Heart right ventricle (tissue), 16 donors: ENCODE results near the gene YBX1. TPM values are rescaled to one million over a fixed set of nuclear protein-coding genes. Genes with fewer than 3 reads are reported as not detected.
A peak's percentile ranks its signal among the peaks of the same experiment; 100 is the strongest.

ENCODE experiments used
- ATAC-seq, 8 donors: fragments of 200-7000 bp; cut with Tn5 transposase; one replicate each; pipeline ENCODE4 v1.9.1; 2020; ENCODE audit warnings: mild to moderate bottlenecking in 8 of 8, moderate library complexity in 8 of 8, moderate number of reproducible peaks in 1 of 8
- DNase-seq, 2 donors: peaks; one replicate each; pipeline ENCODE4 v3.0.0-alpha.2; 2020
- H3K27ac ChIP-seq, 10 donors: fragments of 200-600 bp; sonication (generic) in 2 of 10; one replicate each; pipeline versions ENCODE4 v1.5.0 to v1.8.0; 2020 to 2022; ENCODE audit warnings: mild to moderate bottlenecking in 3 of 10
- H3K27me3 ChIP-seq, 7 donors: fragments of 200-600 bp; one replicate each; pipeline ENCODE4 v1.8.0; 2021 to 2022; ENCODE audit warnings: mild to moderate bottlenecking in 2 of 7
- H3K36me3 ChIP-seq, 9 donors: fragments of 200-600 bp; sonication (generic) in 1 of 9; one replicate each; pipeline versions ENCODE4 v1.5.0 to v1.8.0; 2020 to 2022; ENCODE audit warnings: mild to moderate bottlenecking in 2 of 9
- H3K4me1 ChIP-seq, 9 donors: fragments of 200-600 bp; sonication (generic) in 1 of 9; one replicate each; pipeline versions ENCODE4 v1.5.0 to v1.8.0; 2020 to 2022; ENCODE audit warnings: mild to moderate bottlenecking in 4 of 9
- H3K4me3 ChIP-seq, 10 donors: fragments of 200-600 bp; sonication (generic) in 2 of 10; one replicate each; pipeline versions ENCODE4 v1.5.0 to v1.8.0; 2020 to 2022; ENCODE audit warnings: mild to moderate bottlenecking in 7 of 10, moderate library complexity in 2 of 10
- H3K9me3 ChIP-seq, 11 donors: fragments of 200-600 bp in 10 of 11; sonication (generic) in 2 of 11; one replicate each; pipeline versions ENCODE4 v1.5.0 to v1.8.0; 2013 to 2022; ENCODE audit warnings: mild to moderate bottlenecking in 2 of 11, control low read depth in 1 of 11, moderate library complexity in 1 of 11
- WGBS, 2 donors: extraction: QIAGEN DNeasy Blood & Tissue Kit; methylation state at CpG; one replicate each; pipeline ENCODE4 v1.1.7; 2013; ENCODE audit warnings: inconsistent platforms in 1 of 2; 5-methylcytosine and 5-hydroxymethylcytosine counted together
- intact Hi-C, 10 donors: fragments of 100-400 bp; cut with DNase I; formaldehyde crosslinking; loops; one replicate each; pipeline versions ENCODE4 v1.11.1 to v1.14.2; 2022
- polyA plus RNA-seq, 2 donors: library from polyadenylated mRNA; stranded (reverse); fragments of 200-250 nt; gene quantifications; one replicate each; pipeline ENCODE4 v1.2.3, GENCODE V29; 2013
- total RNA-seq, 10 donors: library from RNA; stranded (reverse); fragmentation: NEBNext Ultra II Directional in 3 of 10; extraction: Animal tissue kit (Norgen Biotek cat#: 25700) in 3 of 10; gene quantifications; one replicate each; pipeline versions ENCODE4 v1.2.1 to v1.2.4, GENCODE V29; 2021 to 2023
- TF ChIP-seq, protein P1 (sequence below), 9 donors: fragments of 200-600 bp; sonication (generic) in 2 of 9; IDR thresholded peaks; one replicate each; pipeline versions ENCODE4 v1.5.0 to v1.8.0; 2021 to 2022; ENCODE audit warnings: antibody characterized with exemption in 9 of 9, mild to moderate bottlenecking in 5 of 9, moderate library complexity in 1 of 9
- donor health status: Arrhythmogenic right ventricular cardiomyopathy.
- donor health status: ischemic (EF 13 %, LVEDD 7.1; RV severe dilation, severe dysfunction).
- donor health status: healthy with polysubstance abuse.
- donor health status: DM: no; HTN: yes; CAD: no.
- donor health status: DM: no; HTN: no; CAD: no.
- donor health status: ischemic (EF 25% LVEDD 6.9; RV normal size, moderate dysfunction).
- donor health status: ischemic (EF 25% LVEDD 5.7; RV mildly dilated, moderate dysfunction).
- donor health status: healthy.
- donor health status: DM: yes; HTN: yes; CAD: no.
- donor health status: Ischemic cardiomyopathy.
- donor health status: ischemic (EF 35%, LVEDD 5.7; RV mildly dilated, moderate dysfunction).
- donor health status: nonischemic (EF 11% LVEDD 7.7; RV severe dilation, severe dysfunction).
- donor health status: DM: yes; HTN: yes; CAD: no.
- donor health status: PGD.
- donor health status: ischemic (EF 29% LVEDD 5.4; RV normal size, mild dysfunction).
- donor health status: nonischemic (EF 23%, LVEDD 6.1; RV moderate dilation, normal function).

The YBX1 gene
- total and polyA plus RNA-seq, 12 donors = 300 to 1,036 (median 777) TPM

DNA sequence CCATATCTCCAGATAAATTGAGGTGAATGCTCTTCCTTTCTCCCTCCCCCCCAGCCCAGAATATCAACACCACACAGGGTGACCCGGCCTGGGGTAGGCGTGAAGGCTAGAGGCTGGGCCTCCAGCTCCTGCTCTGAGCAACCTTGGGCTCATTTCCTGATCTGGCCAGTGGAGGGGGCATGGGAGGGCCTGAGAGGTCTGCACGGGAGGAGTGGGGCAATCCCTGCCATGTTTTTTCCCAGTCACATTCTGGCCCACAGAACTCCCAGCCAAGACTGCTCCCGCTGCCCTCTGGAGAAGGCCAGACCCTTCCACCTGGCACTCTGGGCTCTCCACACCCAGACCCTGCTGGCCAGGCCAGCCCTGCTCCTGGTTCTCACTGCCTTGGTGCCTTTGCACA lies 53.9 kb downstream of the YBX1 start:
- 67 to 71% methylated on average over 4 of the region's 4 CpGs for WGBS, 2 donors
- TF ChIP-seq, protein P1, sequence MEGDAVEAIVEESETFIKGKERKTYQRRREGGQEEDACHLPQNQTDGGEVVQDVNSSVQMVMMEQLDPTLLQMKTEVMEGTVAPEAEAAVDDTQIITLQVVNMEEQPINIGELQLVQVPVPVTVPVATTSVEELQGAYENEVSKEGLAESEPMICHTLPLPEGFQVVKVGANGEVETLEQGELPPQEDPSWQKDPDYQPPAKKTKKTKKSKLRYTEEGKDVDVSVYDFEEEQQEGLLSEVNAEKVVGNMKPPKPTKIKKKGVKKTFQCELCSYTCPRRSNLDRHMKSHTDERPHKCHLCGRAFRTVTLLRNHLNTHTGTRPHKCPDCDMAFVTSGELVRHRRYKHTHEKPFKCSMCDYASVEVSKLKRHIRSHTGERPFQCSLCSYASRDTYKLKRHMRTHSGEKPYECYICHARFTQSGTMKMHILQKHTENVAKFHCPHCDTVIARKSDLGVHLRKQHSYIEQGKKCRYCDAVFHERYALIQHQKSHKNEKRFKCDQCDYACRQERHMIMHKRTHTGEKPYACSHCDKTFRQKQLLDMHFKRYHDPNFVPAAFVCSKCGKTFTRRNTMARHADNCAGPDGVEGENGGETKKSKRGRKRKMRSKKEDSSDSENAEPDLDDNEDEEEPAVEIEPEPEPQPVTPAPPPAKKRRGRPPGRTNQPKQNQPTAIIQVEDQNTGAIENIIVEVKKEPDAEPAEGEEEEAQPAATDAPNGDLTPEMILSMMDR (IDR thresholded peaks at IDR 0.05) = peak in 3 of 9 donors; percentile 5 to 21 (median 9)

DNA sequence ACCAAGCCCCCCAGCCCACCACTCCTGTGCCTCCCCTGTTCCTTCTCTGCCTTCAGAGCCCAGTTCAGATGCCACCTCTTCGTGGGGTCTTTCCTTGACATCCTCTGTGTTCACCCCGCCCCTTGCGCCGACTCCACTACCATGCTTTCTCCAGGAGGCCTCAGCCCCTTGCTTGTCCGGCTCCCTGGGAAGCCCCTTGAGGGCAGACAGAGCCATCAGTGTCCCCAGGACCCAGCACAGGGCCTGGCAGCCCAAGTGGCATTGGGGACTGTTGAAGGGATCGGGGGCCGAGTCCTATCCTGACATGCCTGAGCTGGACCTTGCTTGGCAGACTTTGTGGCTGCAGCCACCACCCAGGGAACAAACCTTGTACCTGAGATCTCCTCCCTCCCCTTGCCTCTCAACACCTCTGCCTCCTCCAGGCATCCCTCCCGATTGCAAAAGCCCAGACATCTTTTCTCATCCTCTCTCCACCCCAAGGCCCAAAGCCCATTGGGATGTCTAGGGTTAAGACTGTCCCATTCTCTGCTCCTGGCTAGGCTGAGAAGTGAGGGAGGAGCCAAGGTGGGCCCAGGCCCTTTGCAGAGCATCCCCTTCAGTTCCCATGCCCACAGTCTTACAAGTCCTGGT lies 54.5 kb downstream of the YBX1 start:
- TF ChIP-seq, protein P1 (IDR thresholded peaks at IDR 0.05) = no peak

More for the DNA sequence above, 53.9 kb downstream of the YBX1 start:
- Histone ChIP-seq H3K27ac (no peak overlapping the region), H3K9me3 (no peaks in the 10 kb centered on the region), H3K4me1 (peaks cover 0 to 15% (median 0%) of the 10 kb centered on the region in 9 donors), H3K4me3 (no peak overlapping the region), H3K36me3 (no peaks in the 10 kb centered on the region), H3K27me3 (no peaks in the 10 kb centered on the region)
- DNase-seq = no peak
- peak in 2 of 8 donors; percentile 24 to 27 for ATAC-seq
- intact Hi-C loops = no loop called here

DNA sequence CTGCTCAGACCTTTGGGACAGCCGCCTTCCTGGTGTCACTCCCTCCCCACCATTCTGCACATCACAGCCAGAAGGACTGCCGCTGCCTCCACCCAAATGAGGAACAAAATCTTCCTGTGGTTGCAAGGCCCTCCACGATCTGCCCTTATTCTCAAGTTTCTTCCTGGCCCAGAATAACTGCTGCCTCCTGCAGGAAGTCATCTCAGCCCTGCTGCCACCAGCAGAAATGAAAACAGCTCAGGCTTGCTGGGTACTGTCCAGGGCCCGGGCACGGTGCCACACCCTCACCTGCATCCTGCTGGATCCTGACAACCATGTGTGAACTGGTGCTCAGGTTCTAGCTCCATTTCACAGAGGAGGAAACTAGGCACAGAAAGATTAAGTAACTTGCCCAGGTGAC lies 55.0 kb downstream of the YBX1 start:
- Histone ChIP-seq H3K4me3 (no peak overlapping the region), H3K27ac (no peak overlapping the region), H3K36me3 (no peaks in the 10 kb centered on the region), H3K4me1 (peaks cover 0 to 15% (median 0%) of the 10 kb centered on the region in 9 donors), H3K9me3 (no peaks in the 10 kb centered on the region), H3K27me3 (no peaks in the 10 kb centered on the region)
- ATAC-seq = peak in 6 of 8 donors; percentile 16 to 44 (median 24)
- DNase-seq = no peak
- WGBS, 2 donors = 53 to 60% methylated on average over 5 of the region's 5 CpGs
- intact Hi-C loops = no loop called here
- TF ChIP-seq, protein P1 (IDR thresholded peaks at IDR 0.05) = no peak

More for the DNA sequence above, 54.5 kb downstream of the YBX1 start:
- no peaks in the 10 kb centered on the region for H3K27me3 ChIP-seq
- no peaks in the 10 kb centered on the region for H3K9me3 ChIP-seq
- ATAC-seq (no peak), DNase-seq (no peak)
- H3K4me1 ChIP-seq = peaks cover 0 to 15% (median 0%) of the 10 kb centered on the region in 9 donors
- intact Hi-C loops = no loop called here
- H3K27ac ChIP-seq = no peak overlapping the region
- whole genome bisulfite sequencing, 2 donors = 91 to 94% methylated on average over 7 to 8 of the region's 8 CpGs
- H3K36me3 ChIP-seq = no peaks in the 10 kb centered on the region
- H3K4me3 ChIP-seq = no peak overlapping the region

DNA sequence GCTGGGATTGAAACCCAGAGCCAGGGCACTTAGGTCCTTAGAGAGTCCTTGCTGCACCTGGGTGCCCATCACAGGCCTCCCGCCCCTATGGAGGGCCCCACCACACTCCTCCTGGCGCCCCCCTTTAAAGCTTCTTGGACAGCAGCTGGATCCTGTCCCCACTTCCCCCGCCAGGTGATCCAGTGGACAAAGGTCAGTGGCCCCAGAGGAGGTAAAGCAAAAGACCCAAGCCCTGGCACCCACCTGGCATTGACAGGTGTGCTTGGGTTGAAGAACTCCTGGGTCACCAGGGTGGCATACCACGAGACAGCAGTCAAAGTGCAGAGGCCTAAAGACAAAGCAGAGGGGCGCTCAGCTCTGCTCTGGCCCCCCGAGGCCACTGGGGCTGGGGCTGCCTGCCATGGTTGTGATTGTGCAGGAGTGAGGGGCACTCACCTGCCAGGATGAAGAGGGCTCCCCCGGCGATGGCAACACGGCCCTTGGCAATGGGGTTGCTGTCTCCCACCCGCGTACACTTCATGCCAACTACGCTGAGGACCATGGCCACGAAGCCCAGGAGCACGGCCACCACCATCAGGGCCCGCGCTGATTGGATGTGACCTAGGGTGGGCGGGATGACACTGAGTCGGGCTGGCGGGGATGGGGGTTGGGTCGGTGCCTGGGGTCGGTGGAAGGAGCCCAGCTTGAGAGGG lies 55.9 kb downstream of the YBX1 start:
- TF ChIP-seq, protein P1 (IDR thresholded peaks at IDR 0.05) = no peak
- Histone ChIP-seq H3K4me3 (no peak overlapping the region), H3K9me3 (no peaks in the 10 kb centered on the region), H3K4me1 (peaks cover 0 to 15% (median 0%) of the 10 kb centered on the region in 9 donors), H3K27ac (no peak overlapping the region), H3K36me3 (no peaks in the 10 kb centered on the region), H3K27me3 (no peaks in the 10 kb centered on the region)
- intact Hi-C loops = no loop called here
- ATAC-seq = no peak
- no peak for DNase-seq
- 86 to 90% methylated on average over 21 of the region's 21 CpGs for WGBS, 2 donors
